ENCODE measurements around the gene LEAP2. TPM values are rescaled to one million over a fixed set of nuclear protein-coding genes. Genes with fewer than 3 reads are reported as not detected.

Gene LEAP2
- total RNA-seq, 1 donor: under 0.01 TPM

DNA sequence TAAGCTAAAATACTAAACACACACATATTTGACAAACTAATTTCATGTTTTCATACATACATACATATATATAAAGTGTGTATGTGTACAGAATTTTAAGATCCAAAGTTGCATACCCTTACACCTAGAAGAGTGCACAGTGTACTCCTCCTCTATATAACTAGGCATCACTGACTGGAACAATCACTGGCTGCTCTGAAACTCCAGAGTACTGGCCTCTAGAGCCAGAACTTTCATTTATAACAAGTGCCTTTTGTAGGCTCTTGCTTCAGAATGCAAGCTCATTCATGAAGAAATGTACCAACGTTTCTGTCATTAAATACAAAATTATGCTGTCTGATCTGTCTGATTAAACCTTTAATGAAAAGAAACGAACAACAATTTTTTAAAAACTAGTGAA lies 4.0 kb downstream of the LEAP2 start:
- TF ChIP-seq, protein P1, sequence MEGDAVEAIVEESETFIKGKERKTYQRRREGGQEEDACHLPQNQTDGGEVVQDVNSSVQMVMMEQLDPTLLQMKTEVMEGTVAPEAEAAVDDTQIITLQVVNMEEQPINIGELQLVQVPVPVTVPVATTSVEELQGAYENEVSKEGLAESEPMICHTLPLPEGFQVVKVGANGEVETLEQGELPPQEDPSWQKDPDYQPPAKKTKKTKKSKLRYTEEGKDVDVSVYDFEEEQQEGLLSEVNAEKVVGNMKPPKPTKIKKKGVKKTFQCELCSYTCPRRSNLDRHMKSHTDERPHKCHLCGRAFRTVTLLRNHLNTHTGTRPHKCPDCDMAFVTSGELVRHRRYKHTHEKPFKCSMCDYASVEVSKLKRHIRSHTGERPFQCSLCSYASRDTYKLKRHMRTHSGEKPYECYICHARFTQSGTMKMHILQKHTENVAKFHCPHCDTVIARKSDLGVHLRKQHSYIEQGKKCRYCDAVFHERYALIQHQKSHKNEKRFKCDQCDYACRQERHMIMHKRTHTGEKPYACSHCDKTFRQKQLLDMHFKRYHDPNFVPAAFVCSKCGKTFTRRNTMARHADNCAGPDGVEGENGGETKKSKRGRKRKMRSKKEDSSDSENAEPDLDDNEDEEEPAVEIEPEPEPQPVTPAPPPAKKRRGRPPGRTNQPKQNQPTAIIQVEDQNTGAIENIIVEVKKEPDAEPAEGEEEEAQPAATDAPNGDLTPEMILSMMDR (IDR thresholded peaks at IDR 0.05; ENCODE audit: insufficient read depth, low read depth, low read length): no peak
- H3K4me3 ChIP-seq (ENCODE audit: low read depth, low read length): no peak overlapping the region
- no peak for DNase-seq (ENCODE audit: low read depth)

DNA sequence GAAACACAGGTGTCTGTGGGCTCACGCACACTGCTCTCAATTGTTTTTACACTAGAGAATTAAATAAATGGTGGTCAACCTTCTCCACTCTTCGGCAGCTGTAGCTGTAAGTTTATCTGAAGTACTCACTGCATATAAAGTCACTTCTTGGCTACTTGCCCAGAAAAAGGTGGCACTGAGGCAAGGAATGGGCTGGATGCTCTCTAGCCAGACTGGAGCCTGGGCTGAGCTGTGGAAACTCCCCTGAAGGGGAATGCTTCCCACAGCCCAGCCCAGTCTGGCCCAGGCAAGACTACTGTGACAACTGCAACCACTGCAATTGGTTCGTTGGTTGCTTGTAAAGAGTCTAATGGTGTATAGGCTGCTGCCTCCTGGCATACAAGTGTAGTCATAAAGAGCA lies 4.5 kb downstream of the LEAP2 start:
- DNase-seq (ENCODE audit: low read depth): no peak
- H3K4me3 ChIP-seq (ENCODE audit: low read depth, low read length): no peak overlapping the region
- TF ChIP-seq, protein P1 (IDR thresholded peaks at IDR 0.05; ENCODE audit: insufficient read depth, low read depth, low read length): no peak

DNA sequence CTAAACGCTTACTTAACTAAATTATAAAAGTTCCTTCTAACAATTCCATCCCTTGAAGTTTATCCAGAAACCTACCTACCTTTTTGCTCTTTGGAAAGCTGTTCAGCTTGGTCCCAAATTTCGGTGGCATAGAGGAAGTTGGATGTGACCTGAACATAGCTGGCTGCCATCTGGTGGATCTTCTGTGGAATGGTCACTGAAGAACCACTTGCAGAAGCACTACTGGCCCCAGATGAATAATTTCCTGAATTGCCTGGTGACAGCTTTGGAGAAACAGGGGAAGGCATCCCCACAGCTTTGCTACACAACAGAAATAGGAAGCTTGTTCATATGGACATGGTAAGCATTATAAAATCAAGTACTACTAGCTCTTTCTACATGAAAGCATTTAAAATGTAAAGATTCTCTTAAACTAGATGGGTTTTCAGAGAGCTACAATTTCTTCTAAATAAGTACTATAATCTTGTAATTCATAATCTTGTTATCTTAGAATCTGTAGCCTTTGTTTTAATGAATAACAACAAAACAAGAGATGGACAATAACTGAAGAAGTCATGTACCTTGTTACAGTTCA lies 9.9 kb downstream of the LEAP2 start:
- peak; percentile 73 for DNase-seq (ENCODE audit: low read depth)
- TF ChIP-seq, protein P1 (IDR thresholded peaks at IDR 0.05; ENCODE audit: insufficient read depth, low read depth, low read length): peak; percentile 73
- no peak overlapping the region for H3K4me3 ChIP-seq (ENCODE audit: low read depth, low read length)

DNA sequence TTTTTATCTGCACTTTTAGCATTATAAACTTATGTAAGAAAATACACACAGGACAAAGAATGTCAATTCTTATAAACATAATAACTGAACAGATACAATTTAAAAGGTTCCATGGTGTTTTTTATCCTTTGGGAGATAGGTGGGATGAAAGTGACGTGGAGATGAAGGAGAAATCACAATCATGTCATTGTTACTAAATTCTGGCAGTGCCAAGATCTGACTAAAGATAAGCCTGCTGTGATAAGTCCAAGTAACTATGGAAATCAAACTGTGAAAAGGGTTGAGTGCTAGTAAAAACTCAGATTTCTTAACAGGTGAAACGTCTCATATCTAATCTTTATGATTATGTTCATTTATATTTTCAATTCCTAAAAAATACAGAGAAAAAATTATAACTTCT lies 11.1 kb downstream of the LEAP2 start:
- TF ChIP-seq, protein P1 (IDR thresholded peaks at IDR 0.05; ENCODE audit: insufficient read depth, low read depth, low read length): no peak
- no peak for DNase-seq (ENCODE audit: low read depth)
- H3K4me3 ChIP-seq (ENCODE audit: low read depth, low read length): no peak overlapping the region

DNA sequence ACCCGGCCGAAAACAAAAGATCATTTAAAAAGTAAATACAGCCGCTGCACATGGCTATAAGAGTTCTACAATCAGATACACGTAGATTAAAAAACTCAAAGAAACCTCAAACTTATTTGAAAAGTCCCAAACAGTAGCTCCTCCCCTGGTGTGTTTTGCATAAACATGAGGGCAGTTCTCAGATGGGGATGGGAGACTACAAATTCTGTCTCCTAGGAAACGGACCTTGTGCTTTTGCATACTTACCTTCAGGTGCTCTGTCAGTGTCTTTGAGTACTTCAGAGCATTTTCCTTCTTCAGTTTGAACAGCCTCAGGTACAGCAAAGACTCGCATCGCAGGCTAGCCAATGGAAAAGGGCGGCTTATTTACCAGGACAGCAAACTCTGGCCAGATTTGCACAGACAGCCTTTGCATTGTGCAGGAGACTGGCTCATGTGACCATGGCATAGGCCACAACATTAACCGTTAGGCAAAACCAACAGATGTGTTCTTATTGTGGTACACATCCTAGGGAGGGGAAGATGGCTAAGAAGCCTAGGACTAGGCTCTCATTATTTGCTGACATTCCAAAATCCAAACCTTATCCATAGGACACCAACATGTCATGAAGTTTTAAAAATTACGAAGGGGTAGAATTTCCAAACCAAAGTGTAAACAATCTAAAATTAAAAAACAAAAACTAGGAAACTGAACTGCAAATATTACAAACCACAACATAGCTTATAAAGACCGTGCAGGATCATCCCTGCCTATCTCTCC lies 12.8 kb downstream of the LEAP2 start:
- DNase-seq (ENCODE audit: low read depth): no peak
- TF ChIP-seq, protein P1 (IDR thresholded peaks at IDR 0.05; ENCODE audit: insufficient read depth, low read depth, low read length): no peak
- no peak overlapping the region for H3K4me3 ChIP-seq (ENCODE audit: low read depth, low read length)

DNA sequence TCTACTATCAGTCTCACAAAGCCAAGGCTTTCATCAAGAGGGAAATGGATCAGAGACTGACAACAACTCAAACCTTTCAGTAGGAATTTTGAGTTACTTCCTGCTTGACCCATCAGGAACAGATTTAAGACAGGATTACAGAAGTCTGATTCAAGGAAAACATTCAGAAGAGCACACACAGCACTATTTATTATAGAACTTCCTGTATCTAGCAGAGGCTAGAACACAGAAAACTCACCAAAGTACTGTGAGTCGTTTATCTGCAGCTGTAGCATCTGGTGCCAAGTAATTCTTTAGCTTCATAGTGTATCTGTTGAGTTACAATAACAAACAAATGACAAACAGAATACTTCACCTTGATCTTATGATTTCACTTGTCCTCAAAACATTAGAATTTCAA lies 13.8 kb downstream of the LEAP2 start:
- TF ChIP-seq, protein P1 (IDR thresholded peaks at IDR 0.05; ENCODE audit: insufficient read depth, low read depth, low read length): no peak

More for the DNA sequence above, 13.8 kb downstream of the LEAP2 start:
- H3K4me3 ChIP-seq (ENCODE audit: low read depth, low read length): no peak overlapping the region
- DNase-seq (ENCODE audit: low read depth): peak; percentile 17

Measured in fibroblast of villous mesenchyme (primary cell).